ENCODE data around the gene ERG. TPM values are rescaled to one million over a fixed set of nuclear protein-coding genes. Genes with fewer than 3 reads are reported as not detected.

Gene ERG
- total and polyA plus RNA-seq, 9 of the 15 experiments (the other 6 are each of a cell fraction or from before 2014, with no cell fraction given): 0.06 TPM; not detected in 8

DNA sequence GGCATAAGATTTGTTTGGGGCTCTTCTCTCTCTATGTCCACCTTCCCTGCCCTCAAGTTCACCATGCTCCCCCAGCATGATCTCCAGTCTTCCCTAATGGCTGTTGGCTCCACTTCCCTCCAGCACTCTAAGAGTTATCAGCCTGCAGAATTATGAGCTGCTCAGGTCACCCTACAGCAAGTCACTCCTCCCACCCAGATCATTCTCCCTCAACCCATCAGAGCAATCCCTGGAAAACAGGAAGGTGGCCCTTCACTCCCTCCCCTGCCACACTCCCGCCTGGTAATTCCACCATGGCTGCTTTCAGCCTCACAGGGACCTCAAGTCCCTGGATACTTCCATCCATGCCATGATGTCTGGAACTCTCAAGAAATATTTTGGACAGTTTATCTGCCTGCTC, 137.0 kb downstream of the ERG start:
- WGBS (ENCODE audit: insufficient coverage, low coverage, missing lambda C conversion rate): 0% methylated on average over 1 of the region's 1 CpG
- ATAC-seq: no peak
- Histone ChIP-seq H3K9me3 (replicated peaks; ENCODE audit: control insufficient read depth, insufficient read depth, low read depth, low read length) (no peaks in the 10 kb centered on the region), H3K36me3 (ENCODE audit: control insufficient read depth, insufficient read depth, low read length) (no peaks in the 10 kb centered on the region), H3K27me3 (ENCODE audit: control insufficient read depth in 2 of 2, insufficient read depth in 2 of 2, low read length in 2 of 2) (no peaks in the 10 kb centered on the region; a peak in 1 of 5 replicates), H3K4me2 (ENCODE audit: insufficient read depth, low read length) (no peak overlapping the region), H4K20me1 (replicated peaks; ENCODE audit: control insufficient read depth, insufficient read depth, low read length) (no peaks in the 10 kb centered on the region), H2AFZ (ENCODE audit: low read depth, low read length) (no peak overlapping the region), H3K9me1 (ENCODE audit: control insufficient read depth, insufficient read depth, low read length) (no peaks in the 10 kb centered on the region), H3K9ac (ENCODE audit: insufficient read depth in 1 of 2, low read depth in 2 of 2, low read length in 2 of 2) (no peak overlapping the region), H3K4me3 (no peak overlapping the region), H3K4me1 (replicated peaks in 1 of 2; ENCODE audit: control insufficient read depth in 2 of 2, insufficient read depth in 2 of 2, low read length in 2 of 2) (peaks cover 0 to 5% of the 10 kb centered on the region in 2 experiments; a peak in 1 of 5 replicates), H3K79me2 (ENCODE audit: control insufficient read depth, insufficient read depth, low read length) (no peaks in the 10 kb centered on the region), H3K27ac (ENCODE audit: extremely low read depth, low read depth, low read length) (no peak overlapping the region)
- in situ Hi-C loops (cut with MboI): no loop called here
- DNase-seq (ENCODE audit: extremely low read depth in 1 of 4, low spot score in 3 of 4): no peak
- intact Hi-C loops (cut with micrococcal nuclease): no loop called here
- FAIRE-seq: no peak
- BruUV-seq (replicated peaks): no TSS peak
- ChIA-PET POLR2A (no interaction called here), CTCF (ENCODE audit: low intra/inter-chr PET ratio) (no interaction called here)
- TF ChIP-seq HNRNPK (IDR thresholded peaks at IDR 0.05; ENCODE audit: low read depth, low read length, poor library complexity, severe bottlenecking) (no peak), FOXP1 (CRISPR knock-in tag; IDR thresholded peaks at IDR 0.05) (no peak), ZNF76 (CRISPR knock-in tag; IDR thresholded peaks at IDR 0.05; ENCODE audit: borderline replicate concordance) (no peak), TAF7 (tag; IDR thresholded peaks at IDR 0.05) (no peak), SUPT5H (IDR thresholded peaks at IDR 0.05) (no peak), ZNF445 (CRISPR knock-in tag; IDR thresholded peaks at IDR 0.05; ENCODE audit: low read depth) (no peak), ELF4 (CRISPR knock-in tag; IDR thresholded peaks at IDR 0.05) (no peak), HIVEP1 (CRISPR knock-in tag; IDR thresholded peaks at IDR 0.05) (no peak), KLF6 (CRISPR knock-in tag; IDR thresholded peaks at IDR 0.05; ENCODE audit: borderline replicate concordance) (no peak), NR3C1 (CRISPR knock-in tag; IDR thresholded peaks at IDR 0.05) (no peak), BDP1 (IDR thresholded peaks at IDR 0.05; ENCODE audit: insufficient read depth, insufficient read length) (no peak), ELF2 (CRISPR knock-in tag; IDR thresholded peaks at IDR 0.05) (no peak)
- TF ChIP-seq, protein P1, sequence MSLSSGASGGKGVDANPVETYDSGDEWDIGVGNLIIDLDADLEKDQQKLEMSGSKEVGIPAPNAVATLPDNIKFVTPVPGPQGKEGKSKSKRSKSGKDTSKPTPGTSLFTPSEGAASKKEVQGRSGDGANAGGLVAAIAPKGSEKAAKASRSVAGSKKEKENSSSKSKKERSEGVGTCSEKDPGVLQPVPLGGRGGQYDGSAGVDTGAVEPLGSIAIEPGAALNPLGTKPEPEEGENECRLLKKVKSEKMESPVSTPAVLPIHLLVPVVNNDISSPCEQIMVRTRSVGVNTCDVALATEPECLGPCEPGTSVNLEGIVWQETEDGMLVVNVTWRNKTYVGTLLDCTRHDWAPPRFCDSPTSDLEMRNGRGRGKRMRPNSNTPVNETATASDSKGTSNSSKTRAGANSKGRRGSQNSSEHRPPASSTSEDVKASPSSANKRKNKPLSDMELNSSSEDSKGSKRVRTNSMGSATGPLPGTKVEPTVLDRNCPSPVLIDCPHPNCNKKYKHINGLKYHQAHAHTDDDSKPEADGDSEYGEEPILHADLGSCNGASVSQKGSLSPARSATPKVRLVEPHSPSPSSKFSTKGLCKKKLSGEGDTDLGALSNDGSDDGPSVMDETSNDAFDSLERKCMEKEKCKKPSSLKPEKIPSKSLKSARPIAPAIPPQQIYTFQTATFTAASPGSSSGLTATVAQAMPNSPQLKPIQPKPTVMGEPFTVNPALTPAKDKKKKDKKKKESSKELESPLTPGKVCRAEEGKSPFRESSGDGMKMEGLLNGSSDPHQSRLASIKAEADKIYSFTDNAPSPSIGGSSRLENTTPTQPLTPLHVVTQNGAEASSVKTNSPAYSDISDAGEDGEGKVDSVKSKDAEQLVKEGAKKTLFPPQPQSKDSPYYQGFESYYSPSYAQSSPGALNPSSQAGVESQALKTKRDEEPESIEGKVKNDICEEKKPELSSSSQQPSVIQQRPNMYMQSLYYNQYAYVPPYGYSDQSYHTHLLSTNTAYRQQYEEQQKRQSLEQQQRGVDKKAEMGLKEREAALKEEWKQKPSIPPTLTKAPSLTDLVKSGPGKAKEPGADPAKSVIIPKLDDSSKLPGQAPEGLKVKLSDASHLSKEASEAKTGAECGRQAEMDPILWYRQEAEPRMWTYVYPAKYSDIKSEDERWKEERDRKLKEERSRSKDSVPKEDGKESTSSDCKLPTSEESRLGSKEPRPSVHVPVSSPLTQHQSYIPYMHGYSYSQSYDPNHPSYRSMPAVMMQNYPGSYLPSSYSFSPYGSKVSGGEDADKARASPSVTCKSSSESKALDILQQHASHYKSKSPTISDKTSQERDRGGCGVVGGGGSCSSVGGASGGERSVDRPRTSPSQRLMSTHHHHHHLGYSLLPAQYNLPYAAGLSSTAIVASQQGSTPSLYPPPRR (CRISPR knock-in tag; IDR thresholded peaks at IDR 0.05; ENCODE audit: borderline replicate concordance): no peak
- TF ChIP-seq, protein P2, sequence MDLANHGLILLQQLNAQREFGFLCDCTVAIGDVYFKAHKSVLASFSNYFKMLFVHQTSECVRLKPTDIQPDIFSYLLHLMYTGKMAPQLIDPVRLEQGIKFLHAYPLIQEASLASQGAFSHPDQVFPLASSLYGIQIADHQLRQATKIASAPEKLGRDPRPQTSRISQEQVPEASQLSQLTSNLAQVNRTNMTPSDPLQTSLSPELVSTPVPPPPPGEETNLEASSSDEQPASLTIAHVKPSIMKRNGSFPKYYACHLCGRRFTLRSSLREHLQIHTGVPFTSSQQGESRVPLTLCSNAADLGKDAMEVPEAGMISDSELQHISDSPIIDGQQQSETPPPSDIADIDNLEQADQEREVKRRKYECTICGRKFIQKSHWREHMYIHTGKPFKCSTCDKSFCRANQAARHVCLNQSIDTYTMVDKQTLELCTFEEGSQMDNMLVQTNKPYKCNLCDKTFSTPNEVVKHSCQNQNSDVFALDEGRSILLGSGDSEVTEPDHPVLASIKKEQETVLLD (IDR thresholded peaks at IDR 0.05): no peak
- TF ChIP-seq, protein P3, sequence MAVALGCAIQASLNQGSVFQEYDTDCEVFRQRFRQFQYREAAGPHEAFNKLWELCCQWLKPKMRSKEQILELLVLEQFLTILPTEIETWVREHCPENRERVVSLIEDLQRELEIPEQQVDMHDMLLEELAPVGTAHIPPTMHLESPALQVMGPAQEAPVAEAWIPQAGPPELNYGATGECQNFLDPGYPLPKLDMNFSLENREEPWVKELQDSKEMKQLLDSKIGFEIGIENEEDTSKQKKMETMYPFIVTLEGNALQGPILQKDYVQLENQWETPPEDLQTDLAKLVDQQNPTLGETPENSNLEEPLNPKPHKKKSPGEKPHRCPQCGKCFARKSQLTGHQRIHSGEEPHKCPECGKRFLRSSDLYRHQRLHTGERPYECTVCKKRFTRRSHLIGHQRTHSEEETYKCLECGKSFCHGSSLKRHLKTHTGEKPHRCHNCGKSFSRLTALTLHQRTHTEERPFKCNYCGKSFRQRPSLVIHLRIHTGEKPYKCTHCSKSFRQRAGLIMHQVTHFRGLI (CRISPR knock-in tag; IDR thresholded peaks at IDR 0.05): no peak
